Ishikawa (cell line): ENCODE measurements around the gene MRE11.

Source experiments
- CEBPB ChIP-seq: IDR thresholded peaks from 2 replicates; pipeline ENCODE4 v1.6.1; 2012
- CREB1 ChIP-seq: IDR thresholded peaks from 2 replicates; pipeline ENCODE4 v1.6.1; 2012; ENCODE audit warnings: low read depth
- EP300 ChIP-seq: IDR thresholded peaks from 2 replicates; pipeline ENCODE4 v1.6.1; 2012; ENCODE audit warnings: borderline replicate concordance
- RAD21 ChIP-seq: IDR thresholded peaks from 2 replicates; pipeline ENCODE4 v1.6.1; 2012; ENCODE audit warnings: low read depth
- TAF1 ChIP-seq: IDR thresholded peaks from 2 replicates; pipeline ENCODE4 v1.6.1; 2012; ENCODE audit warnings: low read depth, mild to moderate bottlenecking
- TCF12 ChIP-seq: IDR thresholded peaks from 2 replicates; pipeline ENCODE4 v1.6.1; 2012; ENCODE audit warnings: low read depth
- YY1 ChIP-seq: IDR thresholded peaks from 2 replicates; pipeline ENCODE4 v1.6.1; 2012; ENCODE audit warnings: low read depth
- ZBTB7A ChIP-seq: IDR thresholded peaks from 2 replicates; pipeline ENCODE4 v1.6.1; 2012; ENCODE audit warnings: low read depth
- TF ChIP-seq, protein P1 (sequence below): IDR thresholded peaks from 2 replicates; pipeline ENCODE4 v1.6.1; 2012
- TF ChIP-seq, protein P2 (sequence below): IDR thresholded peaks from 2 replicates; pipeline ENCODE4 v1.6.1; 2012
- TF ChIP-seq, protein P3 (sequence below): IDR thresholded peaks from 2 replicates; pipeline ENCODE4 v1.6.1; 2012; ENCODE audit warnings: low read depth, mild to moderate bottlenecking

DNA sequence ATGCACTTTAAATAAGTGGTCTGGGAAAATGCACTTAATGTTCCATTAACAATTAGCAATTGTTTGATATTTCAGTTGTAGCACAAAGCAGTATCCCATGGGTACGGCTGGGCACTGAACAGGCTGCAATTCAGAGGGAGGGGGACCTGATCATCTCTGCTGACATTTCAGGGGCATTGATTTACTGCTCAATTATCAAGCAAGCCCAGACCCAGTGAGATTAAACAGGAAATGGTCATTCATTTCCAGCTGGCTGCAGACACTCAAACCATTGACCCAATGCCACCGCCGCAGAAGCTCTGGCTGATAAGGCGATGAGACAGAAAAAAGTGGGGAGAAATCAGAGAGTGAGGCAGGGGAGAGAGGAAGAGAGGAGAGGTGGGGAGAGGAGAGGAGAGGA, 93.6 kb downstream of the MRE11 start:
- TF ChIP-seq RAD21: no peak
- TF ChIP-seq, protein P1, sequence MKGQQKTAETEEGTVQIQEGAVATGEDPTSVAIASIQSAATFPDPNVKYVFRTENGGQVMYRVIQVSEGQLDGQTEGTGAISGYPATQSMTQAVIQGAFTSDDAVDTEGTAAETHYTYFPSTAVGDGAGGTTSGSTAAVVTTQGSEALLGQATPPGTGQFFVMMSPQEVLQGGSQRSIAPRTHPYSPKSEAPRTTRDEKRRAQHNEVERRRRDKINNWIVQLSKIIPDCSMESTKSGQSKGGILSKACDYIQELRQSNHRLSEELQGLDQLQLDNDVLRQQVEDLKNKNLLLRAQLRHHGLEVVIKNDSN: no peak
- TF ChIP-seq EP300: no peak
- TF ChIP-seq, protein P2, sequence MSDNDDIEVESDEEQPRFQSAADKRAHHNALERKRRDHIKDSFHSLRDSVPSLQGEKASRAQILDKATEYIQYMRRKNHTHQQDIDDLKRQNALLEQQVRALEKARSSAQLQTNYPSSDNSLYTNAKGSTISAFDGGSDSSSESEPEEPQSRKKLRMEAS: no peak
- no peak for TF ChIP-seq CEBPB
- no peak for TF ChIP-seq YY1
- no peak for TF ChIP-seq ZBTB7A
- TF ChIP-seq, protein P3, sequence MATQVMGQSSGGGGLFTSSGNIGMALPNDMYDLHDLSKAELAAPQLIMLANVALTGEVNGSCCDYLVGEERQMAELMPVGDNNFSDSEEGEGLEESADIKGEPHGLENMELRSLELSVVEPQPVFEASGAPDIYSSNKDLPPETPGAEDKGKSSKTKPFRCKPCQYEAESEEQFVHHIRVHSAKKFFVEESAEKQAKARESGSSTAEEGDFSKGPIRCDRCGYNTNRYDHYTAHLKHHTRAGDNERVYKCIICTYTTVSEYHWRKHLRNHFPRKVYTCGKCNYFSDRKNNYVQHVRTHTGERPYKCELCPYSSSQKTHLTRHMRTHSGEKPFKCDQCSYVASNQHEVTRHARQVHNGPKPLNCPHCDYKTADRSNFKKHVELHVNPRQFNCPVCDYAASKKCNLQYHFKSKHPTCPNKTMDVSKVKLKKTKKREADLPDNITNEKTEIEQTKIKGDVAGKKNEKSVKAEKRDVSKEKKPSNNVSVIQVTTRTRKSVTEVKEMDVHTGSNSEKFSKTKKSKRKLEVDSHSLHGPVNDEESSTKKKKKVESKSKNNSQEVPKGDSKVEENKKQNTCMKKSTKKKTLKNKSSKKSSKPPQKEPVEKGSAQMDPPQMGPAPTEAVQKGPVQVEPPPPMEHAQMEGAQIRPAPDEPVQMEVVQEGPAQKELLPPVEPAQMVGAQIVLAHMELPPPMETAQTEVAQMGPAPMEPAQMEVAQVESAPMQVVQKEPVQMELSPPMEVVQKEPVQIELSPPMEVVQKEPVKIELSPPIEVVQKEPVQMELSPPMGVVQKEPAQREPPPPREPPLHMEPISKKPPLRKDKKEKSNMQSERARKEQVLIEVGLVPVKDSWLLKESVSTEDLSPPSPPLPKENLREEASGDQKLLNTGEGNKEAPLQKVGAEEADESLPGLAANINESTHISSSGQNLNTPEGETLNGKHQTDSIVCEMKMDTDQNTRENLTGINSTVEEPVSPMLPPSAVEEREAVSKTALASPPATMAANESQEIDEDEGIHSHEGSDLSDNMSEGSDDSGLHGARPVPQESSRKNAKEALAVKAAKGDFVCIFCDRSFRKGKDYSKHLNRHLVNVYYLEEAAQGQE: no peak
- no peak for TF ChIP-seq TCF12
- no peak for TF ChIP-seq TAF1
- no peak for TF ChIP-seq CREB1
